HG02852 (cell line): ENCODE data around the gene ERICH4.
A peak's percentile ranks its signal among the peaks of the same experiment; 100 is the strongest.
"Not testable (repeated sequence)": the region's sequence is repeated elsewhere in the genome, so short reads cannot be mapped to it uniquely, and the experiment has no call there.

Experiments used
- ATAC-seq: cut with Tn5 transposase; IDR thresholded peaks from one replicate; pipeline ENCODE4 v1.9.1; 2021; ENCODE audit warnings: mild to moderate bottlenecking, moderate library complexity; ENCODE audit not compliant: unreplicated experiment

The ERICH4 gene

GRCh38 chr19:41434450-41434849, 8.5 kb upstream of the ERICH4 start:
- ATAC-seq = no peak

- ATAC-seq = not testable (repeated sequence)
Measured at GRCh38 chr19:41435376-41435775, 7.6 kb upstream of the ERICH4 start.

GRCh38 chr19:41435936-41436673, 6.9 kb upstream of the ERICH4 start:
- no peak for ATAC-seq

GRCh38 chr19:41436674-41436951, 6.3 kb upstream of the ERICH4 start:
- ATAC-seq = no peak

GRCh38 chr19:41437944-41438574, 4.9 kb upstream of the ERICH4 start:
- no peak for ATAC-seq

- peak; percentile 90 for ATAC-seq
Measured at GRCh38 chr19:41439441-41440222, 3.3 kb upstream of the ERICH4 start, which contains the start of gene DMAC2. Gene DMAC2, minus strand, starts transcription at chr19:41439912. Its CDS starts 13 bp downstream, at chr19:41439899.

GRCh38 chr19:41441321-41441945, 1.5 kb upstream of the ERICH4 start:
- ATAC-seq = no peak

- ATAC-seq = no peak
Measured at GRCh38 chr19:41443813-41444455, 978 bp downstream of the ERICH4 start.

GRCh38 chr19:41445575-41445974, 2.6 kb downstream of the ERICH4 start:
- ATAC-seq = no peak

- no peak for ATAC-seq
Measured at GRCh38 chr19:41447732-41448332, 4.9 kb downstream of the ERICH4 start.

GRCh38 chr19:41449079-41449864, 6.3 kb downstream of the ERICH4 start:
- ATAC-seq = no peak

- no peak for ATAC-seq
Measured at GRCh38 chr19:41449865-41450178, 6.9 kb downstream of the ERICH4 start.

GRCh38 chr19:41452584-41453275, 9.8 kb downstream of the ERICH4 start:
- no peak for ATAC-seq

- ATAC-seq = no peak
Measured at GRCh38 chr19:41455936-41456335, 13.0 kb downstream of the ERICH4 start.

- ATAC-seq = no peak
Measured at GRCh38 chr19:41456342-41456918, 13.5 kb downstream of the ERICH4 start.

- ATAC-seq = no peak
Measured at GRCh38 chr19:41457241-41457640, 14.3 kb downstream of the ERICH4 start.

GRCh38 chr19:41462497-41462896, 19.5 kb downstream of the ERICH4 start:
- no peak for ATAC-seq

GRCh38 chr19:41463257-41464256, 20.6 kb downstream of the ERICH4 start:
- not testable (repeated sequence) for ATAC-seq
